Activated CD8-positive, alpha-beta memory T cell treated with anti-CD3 and anti-CD28 coated beads for 24 hours (primary cell): ENCODE data around the gene RBM28.

Experiments
- DNase-seq: peaks from one replicate; pipeline ENCODE4 v3.0.0-alpha.2; 2020

Gene RBM28, protein sequence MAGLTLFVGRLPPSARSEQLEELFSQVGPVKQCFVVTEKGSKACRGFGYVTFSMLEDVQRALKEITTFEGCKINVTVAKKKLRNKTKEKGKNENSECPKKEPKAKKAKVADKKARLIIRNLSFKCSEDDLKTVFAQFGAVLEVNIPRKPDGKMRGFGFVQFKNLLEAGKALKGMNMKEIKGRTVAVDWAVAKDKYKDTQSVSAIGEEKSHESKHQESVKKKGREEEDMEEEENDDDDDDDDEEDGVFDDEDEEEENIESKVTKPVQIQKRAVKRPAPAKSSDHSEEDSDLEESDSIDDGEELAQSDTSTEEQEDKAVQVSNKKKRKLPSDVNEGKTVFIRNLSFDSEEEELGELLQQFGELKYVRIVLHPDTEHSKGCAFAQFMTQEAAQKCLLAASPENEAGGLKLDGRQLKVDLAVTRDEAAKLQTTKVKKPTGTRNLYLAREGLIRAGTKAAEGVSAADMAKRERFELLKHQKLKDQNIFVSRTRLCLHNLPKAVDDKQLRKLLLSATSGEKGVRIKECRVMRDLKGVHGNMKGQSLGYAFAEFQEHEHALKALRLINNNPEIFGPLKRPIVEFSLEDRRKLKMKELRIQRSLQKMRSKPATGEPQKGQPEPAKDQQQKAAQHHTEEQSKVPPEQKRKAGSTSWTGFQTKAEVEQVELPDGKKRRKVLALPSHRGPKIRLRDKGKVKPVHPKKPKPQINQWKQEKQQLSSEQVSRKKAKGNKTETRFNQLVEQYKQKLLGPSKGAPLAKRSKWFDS

DNA sequence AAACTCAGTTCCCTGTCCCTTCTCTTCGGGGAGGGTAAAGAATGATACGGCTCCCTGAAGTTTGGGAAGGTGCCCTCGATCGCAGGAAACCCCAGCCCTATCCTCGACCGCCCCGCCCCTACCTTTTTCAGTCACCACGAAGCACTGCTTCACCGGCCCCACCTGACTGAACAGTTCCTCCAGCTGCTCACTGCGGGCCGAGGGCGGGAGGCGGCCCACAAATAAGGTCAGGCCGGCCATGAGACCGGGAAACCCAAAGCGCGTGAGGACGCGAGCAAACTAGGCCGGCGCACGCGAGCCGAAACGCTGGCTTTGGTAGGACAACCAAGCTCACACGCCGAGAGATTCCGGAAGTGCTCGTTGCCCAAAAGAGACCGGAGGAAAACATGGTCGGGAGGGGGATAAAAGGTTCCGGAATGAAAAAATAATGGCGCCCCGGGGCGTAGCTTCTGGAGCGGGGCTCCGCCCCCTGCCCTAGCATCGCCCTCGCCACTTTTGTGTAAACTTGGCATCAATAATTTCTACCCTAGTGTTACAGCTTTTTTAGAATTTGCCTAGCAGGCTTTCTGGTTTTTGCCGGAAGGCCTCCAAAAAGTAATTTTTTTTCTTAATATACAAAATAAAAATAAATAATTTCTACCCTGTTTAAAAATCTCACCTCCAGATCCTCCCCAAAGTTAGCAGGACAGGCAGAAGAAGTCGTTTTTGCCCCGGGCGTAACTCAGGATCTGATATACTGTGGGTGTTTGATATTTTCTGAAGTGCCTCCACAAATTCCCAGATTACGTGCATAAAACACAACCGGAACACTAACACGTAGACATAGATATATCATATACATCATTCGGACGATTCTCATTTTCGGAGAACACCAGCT, at the start of gene RBM28:
Gene RBM28 (minus strand): TSS at position 355 of the 877 bp plus-strand sequence. CDS start 115 bp downstream, at position 240.
- DNase-seq = peak; percentile 94

DNA sequence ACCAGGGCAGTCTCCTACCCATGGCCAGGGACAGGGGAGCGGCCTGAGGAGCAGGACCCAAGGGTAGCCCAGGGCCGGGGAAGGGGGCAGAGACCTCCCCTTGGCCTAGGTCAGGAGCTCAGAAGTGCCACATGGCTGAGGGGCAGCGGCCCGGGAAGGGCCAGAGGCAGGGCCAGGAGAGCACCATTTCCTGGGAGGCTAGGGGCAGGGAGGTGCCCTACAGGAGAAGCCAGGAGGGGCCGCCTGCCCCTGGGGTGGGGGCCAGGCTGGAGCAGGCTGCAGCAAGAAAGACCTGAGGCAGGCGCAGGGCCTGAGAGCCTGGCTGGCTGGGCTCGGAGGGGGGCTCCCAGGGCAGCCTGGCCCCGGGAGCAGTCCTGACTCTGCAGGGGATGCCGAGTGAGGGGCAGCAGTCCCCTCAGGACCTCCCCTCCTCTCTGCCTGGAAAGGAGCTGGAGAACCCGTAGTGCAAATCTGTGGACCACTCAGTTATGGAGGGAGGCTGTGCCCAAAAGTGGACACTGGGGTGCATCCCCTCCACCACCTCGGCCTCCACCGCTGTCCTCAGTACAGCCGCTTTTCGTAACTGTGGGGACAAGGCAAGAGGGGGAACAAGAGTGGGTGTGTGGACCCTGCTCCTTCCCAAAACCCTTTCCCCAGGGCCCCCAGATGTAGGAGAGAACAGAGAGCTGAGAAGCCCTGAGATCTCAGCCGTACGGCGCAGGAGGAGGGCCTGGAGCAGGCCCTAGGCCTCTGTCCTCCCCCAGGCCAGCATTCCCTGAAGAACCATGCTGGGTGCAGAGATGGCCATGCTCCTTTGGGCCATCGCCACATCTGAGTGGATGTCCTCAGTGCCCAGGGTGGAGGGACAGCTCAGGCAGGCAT, 49.0 kb upstream of the RBM28 start:
- DNase-seq = no peak

DNA sequence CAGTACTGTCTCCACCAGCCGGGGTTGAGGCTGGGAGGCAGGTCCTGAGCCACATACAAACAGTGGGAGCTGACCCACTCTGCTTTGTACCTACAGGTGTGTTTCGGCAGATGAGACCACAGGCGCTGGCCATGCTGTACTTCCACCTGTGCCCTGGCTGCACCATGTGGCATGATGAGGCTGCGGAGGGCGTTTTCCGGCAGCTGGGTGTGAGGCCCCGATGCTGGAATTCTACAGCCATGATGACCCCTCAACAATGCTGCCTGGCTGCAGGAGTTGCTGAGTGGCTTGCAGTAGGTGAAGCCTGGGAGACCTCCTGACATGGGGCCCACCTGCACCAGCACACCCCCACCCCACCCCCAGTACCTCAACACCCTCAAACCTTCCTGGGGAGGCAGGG, 48.1 kb upstream of the RBM28 start:
- DNase-seq = no peak

DNA sequence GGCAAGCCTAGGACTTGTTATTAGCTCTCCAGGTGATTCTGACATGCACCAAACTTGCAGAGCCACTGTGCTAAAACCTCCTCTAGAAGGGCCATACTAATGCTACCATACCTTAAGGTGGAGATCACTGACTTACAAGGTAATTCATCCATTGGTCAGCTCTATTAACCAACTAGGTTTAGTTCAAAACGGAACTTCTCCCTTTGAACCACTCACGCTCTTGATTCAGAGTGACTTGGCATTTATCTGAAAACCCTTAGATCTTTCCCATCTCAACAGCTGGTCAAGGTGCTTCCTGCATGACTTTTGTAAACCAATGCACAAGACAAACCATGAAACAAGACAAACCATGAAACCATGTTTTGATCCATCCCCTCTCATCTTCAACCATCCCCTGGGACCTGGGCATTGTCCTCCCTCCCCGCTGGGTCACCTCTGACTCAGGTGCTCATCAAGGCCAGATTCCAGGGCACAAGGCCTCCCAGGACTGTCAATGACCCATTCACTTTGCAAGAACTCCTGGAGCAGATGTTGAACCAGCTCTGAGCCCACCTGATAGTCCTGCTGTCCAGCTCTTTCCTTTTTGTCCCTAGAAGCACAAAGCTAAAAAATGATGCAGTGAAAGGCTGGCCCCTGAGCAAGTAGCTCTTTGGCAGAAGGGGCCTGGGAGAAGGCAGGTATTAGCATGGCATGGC, 47.3 kb upstream of the RBM28 start:
- no peak for DNase-seq

DNA sequence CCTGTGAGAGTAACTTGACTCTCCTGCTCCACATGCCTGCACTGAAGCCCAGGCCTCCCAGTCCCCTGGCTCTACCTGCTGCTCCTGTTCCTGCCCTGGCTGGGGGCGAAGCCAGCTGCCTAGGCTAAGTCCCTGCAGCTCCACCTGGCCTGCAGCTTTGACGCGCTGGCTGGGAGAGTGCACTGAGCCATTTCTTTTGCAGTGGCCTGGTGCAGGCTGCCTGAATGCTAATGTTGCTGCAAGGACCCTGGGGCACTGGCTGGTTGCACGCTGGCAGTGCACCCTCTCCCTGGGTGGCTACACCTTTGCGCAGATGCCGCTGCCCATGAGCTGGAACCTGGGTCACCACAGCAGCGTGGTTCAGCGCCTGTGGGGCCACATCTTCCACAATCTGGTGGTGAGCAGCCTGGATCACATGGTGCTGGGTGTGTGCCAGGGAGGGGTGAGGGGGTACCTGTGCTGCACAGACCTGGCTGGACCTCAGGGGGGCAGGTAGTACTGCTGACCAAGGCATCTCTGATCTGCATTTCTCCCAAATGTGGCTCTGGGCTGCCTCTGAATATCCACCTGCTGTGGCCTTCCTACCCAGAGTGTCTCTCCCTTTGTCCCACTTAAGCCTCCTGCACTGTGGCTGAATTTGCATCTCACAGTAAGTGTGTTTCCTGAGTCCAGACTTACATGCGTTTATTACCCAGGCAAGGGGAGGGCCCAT, 46.1 kb upstream of the RBM28 start:
- DNase-seq = no peak

DNA sequence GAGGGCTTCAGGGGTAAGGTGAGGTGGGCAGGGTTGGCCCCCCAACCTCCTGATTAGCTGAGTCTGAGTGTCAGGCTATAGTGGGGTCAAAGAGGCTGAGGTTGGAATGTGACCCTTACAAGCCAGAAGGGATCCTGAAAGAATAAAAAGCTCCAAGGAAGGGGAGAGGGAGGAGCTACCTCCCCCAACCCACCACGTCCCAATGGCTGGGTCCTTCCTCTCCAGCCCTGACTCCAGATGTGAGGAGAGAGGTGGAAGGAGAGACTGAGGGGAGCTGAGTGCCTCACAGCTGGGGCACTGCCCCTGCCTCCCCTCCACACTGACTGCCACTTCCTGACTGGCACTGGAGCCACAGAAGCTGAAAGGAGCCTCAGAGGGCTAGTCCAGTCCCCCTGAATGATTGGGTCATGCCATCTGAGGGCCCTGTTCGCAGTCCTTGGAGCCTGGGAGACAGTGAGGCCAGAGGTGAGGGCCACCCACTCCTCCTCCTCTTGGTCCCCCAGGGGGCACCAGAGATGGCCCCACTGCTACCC, 45.4 kb upstream of the RBM28 start:
- DNase-seq = no peak

DNA sequence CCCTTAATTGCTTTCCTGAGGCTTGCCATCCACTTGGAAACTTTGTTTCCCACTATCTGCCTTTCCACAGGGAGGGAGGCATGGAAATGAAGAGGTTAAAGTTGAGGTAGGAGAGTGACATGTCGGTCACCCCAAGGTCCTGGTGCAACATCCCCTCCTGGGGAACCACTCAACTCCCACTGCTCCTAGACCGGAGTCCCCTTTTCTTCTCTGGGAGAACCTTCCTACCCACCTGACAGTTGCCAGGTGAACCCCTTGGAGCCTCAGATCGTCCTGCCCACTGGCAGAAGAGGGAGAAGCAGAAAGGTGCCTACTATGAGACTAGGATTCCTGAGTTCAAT, 44.4 kb upstream of the RBM28 start:
- no peak for DNase-seq

DNA sequence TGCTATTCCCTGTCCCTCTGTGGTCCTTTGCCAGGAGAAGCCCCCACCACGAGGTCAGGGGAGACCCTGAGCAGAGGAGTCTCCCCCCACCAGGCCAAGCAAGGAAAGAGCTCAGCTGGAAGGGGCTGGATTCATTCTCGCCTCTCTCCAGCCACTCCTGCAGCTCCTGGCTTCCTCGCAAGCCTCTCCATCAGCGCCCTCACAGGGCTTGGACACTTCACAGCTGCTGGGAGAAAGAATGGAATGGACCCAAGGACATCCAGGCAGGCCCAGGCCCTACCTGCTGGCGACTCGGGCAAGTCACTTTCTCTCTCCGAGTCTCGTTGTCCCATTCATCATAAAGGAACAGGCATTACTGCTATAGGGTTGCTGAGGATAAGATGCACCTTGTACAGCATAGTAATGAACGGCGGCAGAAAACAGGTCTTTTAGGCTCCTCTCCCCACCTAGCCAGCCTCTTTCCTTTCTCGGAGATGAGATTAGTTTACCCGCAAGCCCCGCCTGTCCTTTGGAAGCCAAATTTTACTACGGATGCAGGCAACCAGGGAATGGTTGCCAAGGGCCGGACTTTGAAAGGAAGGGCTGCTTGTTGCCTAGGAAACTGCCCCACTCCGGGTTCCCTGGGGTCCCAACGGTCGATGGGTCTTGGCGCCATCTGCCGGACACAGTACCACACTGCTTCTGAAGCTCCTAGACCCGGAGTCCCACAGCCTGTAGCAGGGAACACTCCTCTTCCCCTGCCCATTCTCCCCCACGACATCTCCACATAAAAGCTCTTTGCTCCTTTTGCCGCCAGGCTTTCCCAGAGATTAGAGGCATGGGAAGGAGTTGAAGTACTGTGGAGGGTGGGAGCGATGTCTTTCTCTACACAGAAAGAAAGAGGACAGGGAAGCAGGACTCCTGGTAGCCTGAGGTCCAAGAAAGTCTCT, 43.8 kb upstream of the RBM28 start:
- peak; percentile 88 for DNase-seq

DNA sequence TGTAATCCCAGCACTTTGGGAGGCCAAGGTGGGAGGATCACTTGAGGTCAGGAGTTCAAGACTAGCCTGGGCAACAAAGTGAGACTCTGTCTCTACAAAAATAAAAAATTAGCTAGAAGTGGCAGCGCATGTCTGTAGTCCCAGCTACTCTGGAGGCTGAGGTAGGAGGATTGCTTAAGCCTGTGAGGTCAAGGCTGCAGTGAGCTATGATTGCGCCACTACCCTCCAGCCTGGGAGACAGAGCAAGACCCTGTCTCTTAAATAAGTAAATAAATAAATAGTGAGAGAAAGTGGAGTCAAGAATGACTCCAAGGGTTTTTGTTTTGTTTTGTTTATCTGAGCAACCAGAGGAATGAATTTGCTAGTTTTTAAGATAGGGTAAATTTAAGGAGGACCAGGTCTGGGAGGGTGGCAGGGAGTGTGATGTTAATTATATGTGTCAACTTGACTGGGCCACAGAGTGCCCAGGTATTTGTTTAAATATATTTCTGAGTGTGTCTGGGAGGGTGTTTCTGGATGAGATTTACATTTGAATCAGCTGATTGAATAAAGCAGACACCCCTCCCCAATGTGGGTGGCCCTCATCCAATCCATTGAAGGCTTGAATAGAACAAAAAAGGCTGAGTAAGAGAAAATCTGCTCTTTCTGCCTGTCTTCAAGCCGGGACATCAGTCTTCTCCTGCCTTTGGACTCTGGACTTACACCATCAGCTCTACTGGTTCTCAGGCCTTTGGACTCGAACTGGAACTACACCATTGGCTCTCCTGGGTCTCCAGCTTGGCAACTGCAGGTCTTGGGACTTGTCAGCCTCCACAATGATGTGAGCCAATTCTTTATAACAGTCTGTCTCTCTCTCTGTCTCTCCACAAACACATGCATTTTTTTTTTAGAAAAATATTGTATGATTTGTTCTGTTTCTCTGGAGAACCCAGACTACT, 42.5 kb upstream of the RBM28 start:
- DNase-seq = no peak

DNA sequence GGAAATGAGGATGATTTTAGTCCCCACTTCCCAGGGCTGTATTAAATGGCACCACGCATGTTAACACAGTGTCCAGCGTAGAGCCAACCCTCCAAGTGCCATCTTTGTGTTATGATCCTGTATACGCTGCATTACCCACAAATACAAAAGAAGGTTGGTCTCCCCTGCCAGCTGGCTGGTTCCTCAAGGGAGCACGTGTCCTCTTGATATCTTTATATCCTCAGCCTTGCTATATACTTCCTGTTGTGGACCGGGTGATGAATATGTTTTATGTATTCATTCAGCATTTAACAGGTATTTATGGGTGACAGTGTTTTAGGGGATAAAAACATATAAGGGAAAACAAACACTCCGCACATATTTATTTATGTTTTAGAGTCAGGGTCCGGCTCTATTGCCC, 41.0 kb upstream of the RBM28 start:
- DNase-seq = no peak

DNA sequence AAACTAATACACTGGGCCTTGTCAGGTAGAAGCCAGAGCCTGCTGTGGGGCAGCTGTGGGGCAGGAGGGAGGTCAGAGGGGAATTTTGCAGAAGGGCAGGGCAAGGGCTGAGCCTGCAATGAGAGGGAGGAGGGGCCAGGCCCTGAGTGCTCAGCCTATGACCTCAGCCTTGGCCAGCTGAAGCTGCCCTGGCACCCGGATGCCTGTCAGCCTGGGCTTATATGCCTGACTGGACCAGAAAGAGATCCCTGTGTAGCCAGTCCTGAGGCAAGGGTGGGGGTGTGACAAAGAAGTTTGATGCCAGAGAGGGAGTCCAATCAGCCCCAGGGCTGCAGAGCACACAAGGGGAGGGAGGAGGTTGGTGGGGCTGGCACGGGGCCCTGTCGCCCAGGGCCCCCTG, 40.1 kb upstream of the RBM28 start:
- no peak for DNase-seq

DNA sequence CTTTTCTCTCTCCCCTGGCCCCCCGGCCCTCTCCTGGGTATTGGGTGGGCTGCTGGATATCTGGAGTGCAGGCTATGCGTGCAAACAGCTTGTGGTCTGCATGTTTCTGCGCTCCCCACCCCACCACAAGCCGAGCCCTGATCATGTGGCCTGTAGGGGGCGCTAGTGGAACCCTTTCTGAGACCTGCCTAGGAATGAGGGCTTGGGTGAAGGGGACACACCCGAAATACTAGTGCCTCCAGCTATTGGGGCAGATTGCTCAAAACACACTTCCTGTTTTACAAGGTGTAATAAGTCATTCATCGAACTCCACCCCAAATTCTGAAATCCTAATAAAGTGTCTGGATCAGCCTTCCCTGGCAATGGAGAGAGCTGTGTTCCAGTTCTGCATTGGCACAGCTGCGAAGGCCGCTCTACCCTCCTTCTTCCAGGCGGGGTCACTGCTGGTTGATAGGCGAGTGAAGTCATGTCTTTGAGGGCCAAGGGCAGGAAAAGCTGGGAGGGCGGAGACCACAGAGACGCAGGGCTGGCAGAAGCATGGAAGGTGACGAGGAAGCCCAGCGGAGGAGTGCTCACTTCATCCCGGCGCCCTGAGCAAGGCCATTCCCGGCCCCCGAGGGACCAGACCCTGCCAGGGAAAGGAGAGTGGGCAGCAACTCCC, 37.6 kb upstream of the RBM28 start:
- peak; percentile 74 for DNase-seq

DNA sequence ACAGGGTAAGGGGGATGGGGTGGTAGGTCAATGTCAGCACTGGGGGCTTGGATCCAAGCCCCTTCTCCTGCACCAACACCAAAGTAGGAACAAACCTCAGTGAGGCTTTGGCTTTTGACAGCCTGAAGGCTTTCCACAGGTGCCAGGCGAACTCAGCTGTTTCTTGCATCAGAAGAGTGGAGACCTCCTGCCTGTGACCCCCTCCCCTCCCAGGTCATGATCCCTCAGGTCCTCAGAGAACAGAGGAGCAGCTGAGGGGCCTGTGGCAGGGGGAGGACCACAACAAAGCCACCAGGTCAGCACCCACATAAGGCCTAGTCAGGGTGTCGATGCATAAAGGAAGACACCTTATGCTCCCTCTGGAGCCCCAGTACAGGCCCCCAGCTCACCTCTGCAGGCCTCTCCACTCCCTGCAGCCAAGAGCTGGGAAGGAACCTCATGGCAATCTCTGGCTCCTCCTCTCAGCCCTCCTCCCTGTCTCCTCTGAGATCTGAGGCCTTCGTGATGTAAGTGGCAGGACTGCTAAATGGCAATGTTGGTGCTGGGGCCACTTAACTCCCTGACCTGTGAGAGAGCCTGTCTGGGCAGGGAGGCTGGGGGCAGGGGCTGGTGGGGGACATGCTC, 36.9 kb upstream of the RBM28 start:
- DNase-seq = no peak

DNA sequence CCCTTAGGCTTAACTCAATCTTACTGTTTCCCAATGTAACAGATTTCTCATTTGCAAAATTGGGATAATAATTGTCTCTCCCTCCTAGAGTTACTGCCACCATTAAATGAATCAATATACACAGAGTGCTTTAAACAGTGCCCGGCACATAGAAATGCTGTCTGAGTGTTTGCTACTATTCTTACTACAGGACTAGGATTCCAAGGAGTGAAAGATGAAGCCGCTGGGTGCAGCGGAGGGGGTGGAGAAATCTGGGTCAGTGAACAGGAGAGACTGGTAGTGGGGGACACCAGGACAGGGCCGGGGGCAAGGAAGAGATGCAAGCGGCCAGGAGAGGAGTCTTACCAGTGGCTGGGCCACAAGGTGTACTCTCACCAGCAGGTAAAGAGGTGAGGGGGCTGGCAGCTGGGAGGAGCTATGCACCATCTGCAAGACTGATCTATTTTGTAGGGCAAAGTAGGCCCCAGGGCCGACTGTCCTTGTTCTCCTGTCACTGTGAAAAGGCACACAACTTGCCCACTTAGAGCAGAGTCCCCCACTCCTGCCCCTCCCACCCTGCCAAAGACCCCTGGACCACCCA, 36.3 kb upstream of the RBM28 start:
- no peak for DNase-seq

DNA sequence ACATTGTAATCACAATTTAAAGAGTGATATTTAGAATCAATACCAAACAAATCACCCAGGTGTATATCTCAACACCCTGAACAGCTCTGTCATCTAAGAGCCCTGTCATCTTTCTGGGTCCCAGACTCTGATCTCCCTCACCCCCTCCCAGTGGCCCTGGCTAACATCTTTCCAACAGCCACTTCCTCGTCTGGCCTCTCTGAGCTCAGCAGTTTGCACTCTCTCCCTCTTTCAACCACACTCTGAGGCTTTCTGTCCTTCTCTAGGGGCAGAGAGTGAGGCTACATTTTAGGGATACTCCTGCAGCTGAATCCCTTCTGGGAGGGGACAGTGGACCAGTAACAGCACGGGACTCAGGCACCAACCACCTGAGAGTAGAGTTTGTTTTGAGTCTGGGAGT, 34.9 kb upstream of the RBM28 start:
- DNase-seq = no peak

DNA sequence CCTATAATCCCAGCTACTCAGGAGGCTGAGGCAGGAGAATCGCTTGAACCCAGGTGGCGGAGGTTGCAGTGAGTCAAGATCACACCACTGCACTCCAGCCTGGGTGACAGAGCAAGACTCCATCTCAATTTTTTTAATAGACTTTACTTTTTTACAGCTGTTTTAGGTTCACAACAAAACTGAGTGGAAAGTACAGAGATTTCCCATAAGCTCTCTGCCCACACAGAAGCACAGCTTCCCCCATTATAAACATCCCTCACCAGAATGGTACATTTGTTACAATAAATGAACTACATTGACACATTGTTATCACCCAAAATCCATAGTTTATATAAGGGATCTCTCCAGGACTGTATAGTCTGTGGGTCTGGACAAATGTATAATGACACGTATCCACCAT, 32.4 kb upstream of the RBM28 start:
- no peak for DNase-seq

DNA sequence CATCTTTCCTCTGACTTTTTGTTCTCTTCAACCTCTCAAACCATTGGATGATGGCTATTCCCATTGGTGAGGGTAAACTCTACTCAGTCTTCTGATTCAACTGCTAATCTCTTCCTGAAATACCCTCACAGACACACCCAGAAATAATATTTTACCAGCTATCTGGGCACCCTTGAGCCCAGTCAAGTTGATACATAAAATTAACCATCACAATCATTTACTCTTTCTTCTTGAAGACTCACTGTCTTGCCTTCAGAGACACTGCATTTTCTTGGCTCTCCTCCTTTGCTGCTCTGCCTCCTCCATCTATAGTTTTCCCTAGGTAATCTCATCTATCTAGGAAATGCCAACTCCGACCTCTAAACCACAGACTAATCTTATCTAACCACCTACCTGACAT, 30.3 kb upstream of the RBM28 start:
- DNase-seq = no peak
